Activated T-cell treated with anti-CD3 and anti-CD28 coated beads for 4 hours (primary cell): ENCODE results near the gene FMNL2.

ENCODE experiments used
- DNase-seq: peaks from one replicate; pipeline ENCODE4 v3.0.0-alpha.2; 2020

Gene FMNL2

GRCh38 chr2:152406836-152407161, 71.8 kb downstream of the FMNL2 start:
- no peak for DNase-seq

GRCh38 chr2:152407204-152407721, 72.3 kb downstream of the FMNL2 start:
- no peak for DNase-seq

GRCh38 chr2:152407806-152408205, 72.8 kb downstream of the FMNL2 start:
- DNase-seq = no peak

- DNase-seq = no peak
These were observed 73.3 kb downstream of the FMNL2 start for GRCh38 chr2:152408254-152408653.

GRCh38 chr2:152409386-152410164, 74.6 kb downstream of the FMNL2 start:
- DNase-seq = no peak

- no peak for DNase-seq
These were observed 75.2 kb downstream of the FMNL2 start for GRCh38 chr2:152410165-152410597.

- DNase-seq = no peak
These were observed 76.2 kb downstream of the FMNL2 start for GRCh38 chr2:152411154-152411553.

- no peak for DNase-seq
These were observed 78.5 kb downstream of the FMNL2 start for GRCh38 chr2:152413228-152414030.

- DNase-seq = no peak
These were observed 80.3 kb downstream of the FMNL2 start for GRCh38 chr2:152415231-152415642.

GRCh38 chr2:152415796-152416195, 80.8 kb downstream of the FMNL2 start:
- no peak for DNase-seq

GRCh38 chr2:152418688-152419087, 83.7 kb downstream of the FMNL2 start:
- no peak for DNase-seq

- no peak for DNase-seq
These were observed 85.0 kb downstream of the FMNL2 start for GRCh38 chr2:152419944-152420343.

- no peak for DNase-seq
These were observed 85.4 kb downstream of the FMNL2 start for GRCh38 chr2:152420363-152420762.

- DNase-seq = no peak
These were observed 86.0 kb downstream of the FMNL2 start for GRCh38 chr2:152420936-152421335.

- no peak for DNase-seq
These were observed 86.8 kb downstream of the FMNL2 start for GRCh38 chr2:152421521-152422370.

GRCh38 chr2:152423684-152424083, 88.7 kb downstream of the FMNL2 start:
- no peak for DNase-seq

GRCh38 chr2:152425765-152426727, 91.1 kb downstream of the FMNL2 start:
- no peak for DNase-seq

GRCh38 chr2:152426801-152427200, 91.8 kb downstream of the FMNL2 start:
- no peak for DNase-seq

GRCh38 chr2:152427902-152428301, 92.9 kb downstream of the FMNL2 start:
- DNase-seq = no peak

GRCh38 chr2:152428800-152429582, 94.0 kb downstream of the FMNL2 start:
- no peak for DNase-seq

GRCh38 chr2:152430876-152431275, 95.9 kb downstream of the FMNL2 start:
- DNase-seq = no peak
